Tibial artery (tissue), 4 donors: ENCODE measurements around the gene KHNYN.
"Not testable (repeated sequence)": the region's sequence is repeated elsewhere in the genome, so short reads cannot be mapped to it uniquely, and the experiment has no call there.

Experiments used
- DNase-seq, 2 donors: peaks; one replicate each; pipeline ENCODE4 v3.0.0-alpha.2; 2019
- H3K27ac ChIP-seq, 2 donors: fragments of 200-600 bp; sonication (generic) in 1 of 2; 1 replicate in 1 of 2; 2 replicates in 1 of 2; pipeline ENCODE4 v1.5.1; 2018 to 2019; ENCODE audit warnings: mild to moderate bottlenecking in 1 of 2
- H3K27me3 ChIP-seq, 2 donors: fragments of 200-600 bp; sonication (generic) in 1 of 2; one replicate each; pipeline versions ENCODE4 v1.5.1 to v1.6.0; 2016 to 2019
- H3K36me3 ChIP-seq, 3 donors: fragments of 200-600 bp; sonication (generic) in 2 of 3; one replicate each; pipeline ENCODE4 v1.5.1; 2016 to 2019; ENCODE audit warnings: mild to moderate bottlenecking in 2 of 3
- H3K4me1 ChIP-seq, 4 donors: fragments of 200-600 bp; sonication (generic) in 2 of 4; 1 replicate in 3 of 4; 2 replicates in 1 of 4; pipeline ENCODE4 v1.5.1; 2016 to 2019
- H3K4me3 ChIP-seq, 2 donors: fragments of 200-600 bp; sonication (generic) in 1 of 2; 1 replicate in 1 of 2; 2 replicates in 1 of 2; pipeline ENCODE4 v1.5.1; 2018 to 2019; ENCODE audit warnings: mild to moderate bottlenecking in 2 of 2
- H3K9me3 ChIP-seq, 3 donors: fragments of 200-600 bp; sonication (generic) in 1 of 3; one replicate each; pipeline ENCODE4 v1.5.1; 2016 to 2019
- intact Hi-C: fragments of 100-400 bp; cut with DNase I; formaldehyde crosslinking; loops from one replicate; pipeline ENCODE4 v1.15.0; 2023; ENCODE audit warnings: low total_unique reads
- TF ChIP-seq, protein P1 (sequence below), 2 experiments: fragments of 200-600 bp in 1 of 2; fragments of 450-650 bp in 1 of 2; IDR thresholded peaks; one replicate each; pipeline ENCODE4 v1.5.1; 2017 to 2019; ENCODE audit warnings: antibody characterized with exemption in 2 of 2, mild to moderate bottlenecking in 1 of 2, moderate library complexity in 1 of 2

KHNYN gene

DNA sequence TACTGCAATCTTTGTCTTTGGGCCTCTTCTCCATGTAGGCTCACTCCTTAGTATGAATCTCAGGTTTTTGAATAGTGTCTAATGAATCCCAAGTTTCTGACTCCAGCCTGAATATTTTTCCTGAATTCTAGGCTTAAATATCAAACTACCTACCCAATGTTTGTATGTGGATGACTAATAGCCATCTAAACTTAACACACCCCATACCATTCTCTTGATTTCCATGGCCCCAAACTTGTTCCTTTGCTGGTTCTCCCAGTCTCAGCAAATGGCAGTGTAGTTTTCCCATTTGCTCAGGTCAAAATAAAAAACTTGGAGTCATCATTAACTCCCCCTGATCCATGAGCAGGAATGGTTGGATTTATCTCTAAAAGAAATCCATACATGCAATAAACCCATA lies 31.6 kb downstream of the KHNYN start:
- H3K9me3 ChIP-seq = no peaks in the 10 kb centered on the region
- no peaks in the 10 kb centered on the region for H3K4me1 ChIP-seq
- H3K36me3 ChIP-seq = no peaks in the 10 kb centered on the region
- TF ChIP-seq, protein P1, sequence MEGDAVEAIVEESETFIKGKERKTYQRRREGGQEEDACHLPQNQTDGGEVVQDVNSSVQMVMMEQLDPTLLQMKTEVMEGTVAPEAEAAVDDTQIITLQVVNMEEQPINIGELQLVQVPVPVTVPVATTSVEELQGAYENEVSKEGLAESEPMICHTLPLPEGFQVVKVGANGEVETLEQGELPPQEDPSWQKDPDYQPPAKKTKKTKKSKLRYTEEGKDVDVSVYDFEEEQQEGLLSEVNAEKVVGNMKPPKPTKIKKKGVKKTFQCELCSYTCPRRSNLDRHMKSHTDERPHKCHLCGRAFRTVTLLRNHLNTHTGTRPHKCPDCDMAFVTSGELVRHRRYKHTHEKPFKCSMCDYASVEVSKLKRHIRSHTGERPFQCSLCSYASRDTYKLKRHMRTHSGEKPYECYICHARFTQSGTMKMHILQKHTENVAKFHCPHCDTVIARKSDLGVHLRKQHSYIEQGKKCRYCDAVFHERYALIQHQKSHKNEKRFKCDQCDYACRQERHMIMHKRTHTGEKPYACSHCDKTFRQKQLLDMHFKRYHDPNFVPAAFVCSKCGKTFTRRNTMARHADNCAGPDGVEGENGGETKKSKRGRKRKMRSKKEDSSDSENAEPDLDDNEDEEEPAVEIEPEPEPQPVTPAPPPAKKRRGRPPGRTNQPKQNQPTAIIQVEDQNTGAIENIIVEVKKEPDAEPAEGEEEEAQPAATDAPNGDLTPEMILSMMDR (IDR thresholded peaks at IDR 0.05) = no peak
- no peak for DNase-seq
- no peaks in the 10 kb centered on the region for H3K27me3 ChIP-seq
- no peak overlapping the region for H3K4me3 ChIP-seq
- no peak overlapping the region for H3K27ac ChIP-seq
- intact Hi-C loops = no loop called here

DNA sequence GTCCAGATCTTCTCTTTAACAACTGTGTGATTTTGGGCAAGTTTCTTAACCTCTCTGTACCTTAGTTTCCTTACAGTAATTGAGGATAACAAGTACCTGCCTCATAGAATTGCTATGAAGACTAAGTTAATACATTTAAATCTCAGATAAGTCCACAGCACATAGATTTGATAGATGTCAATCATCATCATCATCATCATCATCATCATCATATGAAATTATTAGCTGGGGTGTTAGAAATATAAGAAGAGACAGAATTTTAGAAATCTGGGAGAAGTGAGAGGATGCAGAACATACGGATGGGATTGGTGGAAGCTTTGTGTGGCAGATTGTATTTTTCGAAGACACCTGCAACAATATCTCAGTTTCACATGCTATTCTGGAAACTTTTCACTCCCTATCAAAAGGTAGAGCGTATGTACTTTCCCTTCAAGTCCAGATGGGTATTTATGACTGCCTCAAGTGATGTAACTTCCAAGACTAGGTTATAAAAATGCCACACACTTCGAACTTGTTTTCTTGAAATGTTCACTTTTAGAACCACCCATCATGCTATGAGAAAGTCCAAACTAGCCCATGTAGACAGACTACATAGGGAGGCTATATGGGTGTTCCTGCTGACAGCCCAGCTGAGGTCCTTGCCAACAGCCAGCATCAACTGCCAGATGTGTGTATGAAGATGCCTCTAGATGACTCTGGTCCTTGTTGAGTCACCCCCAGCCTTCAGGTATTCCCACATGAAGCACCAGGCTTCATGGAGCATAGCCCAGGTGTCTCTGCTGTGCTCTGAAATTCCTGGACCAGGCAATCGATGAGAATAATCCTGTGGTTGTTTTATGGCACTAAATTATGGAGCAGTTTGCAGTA lies 33.5 kb downstream of the KHNYN start:
- no peak for DNase-seq

DNA sequence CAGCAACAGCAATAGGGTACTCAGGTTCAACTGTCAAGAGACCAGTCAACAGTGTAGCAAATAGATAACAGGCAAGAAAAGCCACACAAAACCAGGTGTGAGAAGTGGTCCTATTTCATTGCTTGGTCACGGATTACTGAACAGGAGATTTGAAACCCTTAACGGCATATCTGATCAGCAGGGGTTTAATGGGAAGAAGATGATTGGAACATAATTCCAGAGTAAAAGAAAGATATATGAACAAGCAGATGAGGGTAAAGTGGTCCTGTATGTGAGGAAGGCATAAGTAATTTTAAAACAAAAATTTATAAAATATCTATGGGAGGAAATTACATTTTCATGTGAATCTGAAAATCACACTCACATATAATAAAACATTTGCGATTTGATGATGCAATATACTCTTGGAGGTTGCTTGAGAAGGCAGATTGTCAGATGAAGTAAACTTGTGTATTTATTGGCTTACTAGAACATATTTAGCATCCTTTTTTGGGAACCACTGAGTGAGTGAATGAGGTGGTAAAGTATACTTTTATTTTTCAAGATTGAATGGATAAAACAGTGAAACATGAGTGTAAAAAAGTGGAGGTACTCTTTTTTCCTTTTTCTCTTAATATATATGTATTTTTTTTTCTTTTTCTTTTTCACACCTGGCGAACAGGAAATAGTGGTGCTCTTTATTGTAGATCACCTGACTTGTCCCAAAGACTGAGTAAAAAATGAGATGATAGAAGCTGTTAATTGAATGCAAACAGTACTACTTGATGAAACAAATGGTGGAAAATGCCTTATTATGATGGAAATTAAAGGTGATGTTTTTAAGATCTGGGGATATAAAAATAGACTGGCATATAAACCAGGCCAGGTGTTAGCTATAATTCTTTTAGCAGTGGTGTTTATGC lies 34.4 kb downstream of the KHNYN start:
- Histone ChIP-seq H3K9me3 (no peaks in the 10 kb centered on the region), H3K36me3 (no peaks in the 10 kb centered on the region), H3K4me1 (no peaks in the 10 kb centered on the region), H3K27me3 (no peaks in the 10 kb centered on the region), H3K4me3 (no peak overlapping the region), H3K27ac (no peak overlapping the region)
- intact Hi-C loops = no loop called here
- TF ChIP-seq, protein P1 (IDR thresholded peaks at IDR 0.05) = no peak
- no peak for DNase-seq

More for the DNA sequence above, 33.5 kb downstream of the KHNYN start:
- no peak overlapping the region for H3K4me3 ChIP-seq
- H3K4me1 ChIP-seq = no peaks in the 10 kb centered on the region
- TF ChIP-seq, protein P1 (IDR thresholded peaks at IDR 0.05) = no peak
- no peaks in the 10 kb centered on the region for H3K36me3 ChIP-seq
- H3K27ac ChIP-seq = no peak overlapping the region
- H3K27me3 ChIP-seq = no peaks in the 10 kb centered on the region
- H3K9me3 ChIP-seq = no peaks in the 10 kb centered on the region
- intact Hi-C loops = no loop called here

DNA sequence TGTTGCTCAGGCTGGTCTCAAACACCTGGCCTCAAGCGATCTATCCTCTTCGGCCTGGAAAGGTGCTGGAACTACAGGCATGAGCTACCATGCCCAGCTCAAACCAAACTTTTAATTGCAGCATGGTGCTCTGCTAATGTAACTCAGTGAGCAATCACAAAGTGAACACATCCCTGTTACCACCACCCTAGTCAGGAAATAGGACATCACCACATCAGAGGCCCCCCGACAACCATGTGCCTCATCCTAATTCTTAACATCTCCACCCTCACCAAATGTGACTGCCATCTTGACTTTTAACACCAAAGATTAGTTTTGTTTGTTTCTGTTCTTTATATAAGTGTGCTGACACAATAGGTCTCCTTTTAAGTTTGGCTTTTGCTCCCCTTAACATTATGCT lies 35.6 kb downstream of the KHNYN start:
- Histone ChIP-seq H3K4me3 (no peak overlapping the region), H3K27me3 (no peaks in the 10 kb centered on the region), H3K27ac (no peak overlapping the region), H3K4me1 (no peaks in the 10 kb centered on the region), H3K36me3 (no peaks in the 10 kb centered on the region), H3K9me3 (no peaks in the 10 kb centered on the region)
- DNase-seq = no peak
- intact Hi-C loops = no loop called here
- TF ChIP-seq, protein P1 (IDR thresholded peaks at IDR 0.05) = no peak

DNA sequence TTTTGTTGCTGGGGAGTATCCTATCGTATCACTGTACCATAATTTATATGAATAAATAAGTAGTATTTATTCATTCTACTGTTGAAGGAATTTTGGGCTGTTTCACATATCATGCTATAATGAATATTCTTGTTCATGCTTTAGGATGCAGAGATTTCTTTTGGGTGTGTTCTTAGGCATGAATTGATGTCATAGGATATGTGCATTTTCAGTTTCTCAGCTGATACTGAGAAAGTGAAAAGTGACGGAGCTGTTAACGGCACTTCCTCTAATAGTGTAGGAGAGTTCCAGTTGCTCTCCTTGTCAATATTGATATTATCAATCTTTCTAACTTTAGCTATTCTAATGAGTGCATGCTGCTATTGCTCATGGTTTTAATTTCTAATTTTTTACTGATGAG lies 36.1 kb downstream of the KHNYN start:
- DNase-seq = no peak
- intact Hi-C loops = no loop called here
- no peaks in the 10 kb centered on the region for H3K36me3 ChIP-seq
- TF ChIP-seq, protein P1 (IDR thresholded peaks at IDR 0.05) = no peak
- no peaks in the 10 kb centered on the region for H3K27me3 ChIP-seq
- no peak overlapping the region for H3K27ac ChIP-seq
- no peaks in the 10 kb centered on the region for H3K9me3 ChIP-seq
- no peak overlapping the region for H3K4me3 ChIP-seq
- no peaks in the 10 kb centered on the region for H3K4me1 ChIP-seq

- intact Hi-C loops, H3K27ac ChIP-seq, H3K27me3 ChIP-seq, H3K36me3 ChIP-seq, H3K4me3 ChIP-seq, H3K4me1 ChIP-seq, H3K9me3 ChIP-seq, DNase-seq: not testable (repeated sequence)
Measured at GRCh38 chr14:24470450-24470849, 40.7 kb downstream of the KHNYN start.
